Neuronal stem cell (in vitro differentiated cells): ENCODE measurements around the gene TRPM2.
A peak's percentile ranks its signal among the peaks of the same experiment; 100 is the strongest.
"Not testable (repeated sequence)": the region's sequence is repeated elsewhere in the genome, so short reads cannot be mapped to it uniquely, and the experiment has no call there.

Experiments used
- DNase-seq: peaks from one replicate; pipeline ENCODE4 v3.0.0-alpha.2; 2013; ENCODE audit warnings: low spot score
- H2AFZ ChIP-seq: one replicate; pipeline ENCODE4 v1.6.1; 2013; ENCODE audit warnings: mild to moderate bottlenecking, low read length, inconsistent platforms
- H2AK5ac ChIP-seq: 2 replicates; pipeline ENCODE4 v1.6.1; 2013; ENCODE audit warnings: low read depth, mild to moderate bottlenecking, inconsistent platforms, low read length, moderate library complexity, mixed read lengths
- H2BK120ac ChIP-seq: 2 replicates; pipeline ENCODE4 v1.6.1; 2013; ENCODE audit warnings: low read depth, mild to moderate bottlenecking, inconsistent platforms, low read length, moderate library complexity, mixed read lengths
- H2BK12ac ChIP-seq: one replicate; pipeline ENCODE4 v1.6.1; 2013; ENCODE audit warnings: low read length, inconsistent platforms
- H2BK15ac ChIP-seq: 2 replicates; pipeline ENCODE4 v1.6.1; 2013; ENCODE audit warnings: mild to moderate bottlenecking, low read length, inconsistent platforms, mixed read lengths
- H2BK5ac ChIP-seq: one replicate; pipeline ENCODE4 v1.6.1; 2013; ENCODE audit warnings: inconsistent platforms, mild to moderate bottlenecking, low read length, moderate library complexity
- H3K14ac ChIP-seq: one replicate; pipeline ENCODE4 v1.6.1; 2013; ENCODE audit warnings: low read length, inconsistent platforms
- H3K18ac ChIP-seq: 2 replicates; pipeline ENCODE4 v1.6.1; 2013; ENCODE audit warnings: low read length, inconsistent platforms
- H3K23ac ChIP-seq: 2 replicates; pipeline ENCODE4 v1.6.1; 2013; ENCODE audit warnings: low read depth, mild to moderate bottlenecking, mixed read lengths, low read length, inconsistent platforms; ENCODE audit not compliant: poor library complexity
- H3K27ac ChIP-seq: replicated peaks from 3 replicates; pipeline ENCODE4 v1.5.1; 2013; ENCODE audit warnings: low read length, inconsistent platforms
- H3K27me3 ChIP-seq, 3 experiments: 2 replicates each; pipeline ENCODE4 v1.6.1; 2013; ENCODE audit warnings: low read length in 3 of 3, mild to moderate bottlenecking in 2 of 3, inconsistent platforms in 1 of 3, low read depth in 1 of 3, mixed read lengths in 1 of 3, moderate library complexity in 1 of 3; ENCODE audit not compliant: control insufficient read depth in 3 of 3, insufficient read depth in 3 of 3
- H3K36me3 ChIP-seq, 2 donors: replicated peaks in 1 of 2; 2 replicates each; pipeline ENCODE4 v1.6.1; 2013; ENCODE audit warnings: low read length in 2 of 2; ENCODE audit not compliant: control insufficient read depth in 2 of 2, insufficient read depth in 2 of 2
- H3K4ac ChIP-seq: 2 replicates; pipeline ENCODE4 v1.6.1; 2013; ENCODE audit warnings: inconsistent platforms, mild to moderate bottlenecking, low read length, moderate library complexity
- H3K4me1 ChIP-seq, 2 donors: 1 replicate in 1 of 2; 2 replicates in 1 of 2; pipeline ENCODE4 v1.6.1; 2013; ENCODE audit warnings: low read length in 2 of 2, low read depth in 1 of 2; ENCODE audit not compliant: control insufficient read depth in 2 of 2, insufficient read depth in 1 of 2
- H3K4me2 ChIP-seq: one replicate; pipeline ENCODE4 v1.6.1; 2013; ENCODE audit warnings: mild to moderate bottlenecking, low read length, inconsistent platforms; ENCODE audit not compliant: insufficient read depth, poor library complexity, severe bottlenecking
- H3K4me3 ChIP-seq, 2 donors: 2 replicates each; pipeline ENCODE4 v1.5.1; 2013; ENCODE audit warnings: low read length in 2 of 2, mild to moderate bottlenecking in 2 of 2, inconsistent platforms in 1 of 2, moderate library complexity in 1 of 2
- H3K79me1 ChIP-seq: one replicate; pipeline ENCODE4 v1.6.1; 2013; ENCODE audit warnings: low read depth, mild to moderate bottlenecking, inconsistent platforms, low read length, moderate library complexity
- H3K9ac ChIP-seq: one replicate; pipeline ENCODE4 v1.6.1; 2013; ENCODE audit warnings: mild to moderate bottlenecking, low read depth, low read length, inconsistent platforms; ENCODE audit not compliant: poor library complexity
- H3K9me3 ChIP-seq, 2 donors: replicated peaks in 1 of 2; 2 replicates each; pipeline versions ENCODE3 to v1.6.1; 2013; ENCODE audit warnings: low read length in 2 of 2, mild to moderate bottlenecking in 2 of 2, inconsistent platforms in 1 of 2, low read depth in 1 of 2, mixed read lengths in 1 of 2, moderate library complexity in 1 of 2; ENCODE audit not compliant: control insufficient read depth in 2 of 2, insufficient read depth in 1 of 2
- H4K8ac ChIP-seq: one replicate; pipeline ENCODE4 v1.6.1; 2013; ENCODE audit warnings: low read depth, mild to moderate bottlenecking, inconsistent platforms, low read length, moderate library complexity
- H4K91ac ChIP-seq: one replicate; pipeline ENCODE4 v1.6.1; 2013; ENCODE audit warnings: low read length, low read depth, mild to moderate bottlenecking, inconsistent platforms; ENCODE audit not compliant: poor library complexity
- WGBS, 2 donors: extraction: QIAGEN DNeasy Blood & Tissue Kit; methylation state at CpG; one replicate each; pipeline ENCODE4 v1.1.7; 2013; ENCODE audit warnings: missing lambda C conversion rate in 2 of 2, mixed read lengths in 1 of 2; ENCODE audit not compliant: insufficient read length in 2 of 2, insufficient replicate concordance in 1 of 2; ENCODE audit errors: extremely low coverage in 2 of 2; 5-methylcytosine and 5-hydroxymethylcytosine counted together

Gene TRPM2

DNA sequence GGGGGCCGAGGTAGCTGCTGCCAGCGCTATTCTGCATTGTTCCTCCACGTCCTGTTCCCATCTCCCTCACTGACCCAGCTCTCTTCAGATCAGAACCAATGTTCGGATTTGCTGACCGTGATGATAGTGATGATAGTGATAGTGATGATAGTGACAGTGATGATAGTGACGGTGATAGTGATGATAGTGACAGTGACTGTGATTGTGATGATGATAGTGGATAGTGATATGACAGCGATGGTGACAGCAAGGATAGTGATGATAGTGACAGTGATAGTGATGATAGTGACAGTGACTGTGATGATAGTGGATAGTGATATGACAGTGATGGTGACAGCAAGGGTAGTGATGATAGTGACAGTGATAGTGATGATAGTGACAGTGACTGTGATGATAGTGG is 51.1 kb downstream of the TRPM2 start:
- not testable (repeated sequence) for H3K79me1 ChIP-seq, H2BK5ac ChIP-seq, H4K91ac ChIP-seq, H3K27me3 ChIP-seq, H3K4ac ChIP-seq, H3K4me3 ChIP-seq, H3K18ac ChIP-seq, H3K27ac ChIP-seq, H4K8ac ChIP-seq, H2BK15ac ChIP-seq, H2BK120ac ChIP-seq, H2BK12ac ChIP-seq, DNase-seq, H2AFZ ChIP-seq, H3K9ac ChIP-seq, H3K4me2 ChIP-seq, H3K4me1 ChIP-seq, H2AK5ac ChIP-seq, H3K14ac ChIP-seq, H3K36me3 ChIP-seq
- Histone ChIP-seq H3K23ac (peak overlapping the region; percentile 1), H3K9me3 (peaks cover 0 to 14% of the 10 kb centered on the region in 2 donors)
- WGBS, 2 donors = no CpG with 5 or more reads among the region's 7 CpGs

GRCh38 chr21:44405091-44405947 is 51.9 kb downstream of the TRPM2 start:
- Histone ChIP-seq H2BK12ac (no peak overlapping the region), H3K4me2 (no peak overlapping the region), H3K79me1 (peaks cover 2% of the 10 kb centered on the region), H2AFZ (no peak overlapping the region), H2AK5ac (no peak overlapping the region), H3K9me3 (peaks cover 0 to 14% of the 10 kb centered on the region in 2 donors), H3K18ac (no peak overlapping the region), H3K4me3 (no peak overlapping the region), H4K8ac (no peak overlapping the region), H3K27me3 (peaks cover 0 to 5% (median 3%) of the 10 kb centered on the region in 3 experiments), H2BK15ac (no peak overlapping the region), H2BK120ac (no peak overlapping the region), H3K4me1 (peaks cover 0 to 2% of the 10 kb centered on the region in 2 donors), H3K23ac (no peak overlapping the region), H3K36me3 (peaks cover 0 to 3% of the 10 kb centered on the region in 2 donors), H4K91ac (no peak overlapping the region), H3K14ac (no peak overlapping the region), H3K4ac (no peak overlapping the region), H2BK5ac (no peak overlapping the region), H3K27ac (no peak overlapping the region), H3K9ac (no peak overlapping the region)
- WGBS, 2 donors = no CpG with 5 or more reads among the region's 34 CpGs
- DNase-seq = no peak

DNA sequence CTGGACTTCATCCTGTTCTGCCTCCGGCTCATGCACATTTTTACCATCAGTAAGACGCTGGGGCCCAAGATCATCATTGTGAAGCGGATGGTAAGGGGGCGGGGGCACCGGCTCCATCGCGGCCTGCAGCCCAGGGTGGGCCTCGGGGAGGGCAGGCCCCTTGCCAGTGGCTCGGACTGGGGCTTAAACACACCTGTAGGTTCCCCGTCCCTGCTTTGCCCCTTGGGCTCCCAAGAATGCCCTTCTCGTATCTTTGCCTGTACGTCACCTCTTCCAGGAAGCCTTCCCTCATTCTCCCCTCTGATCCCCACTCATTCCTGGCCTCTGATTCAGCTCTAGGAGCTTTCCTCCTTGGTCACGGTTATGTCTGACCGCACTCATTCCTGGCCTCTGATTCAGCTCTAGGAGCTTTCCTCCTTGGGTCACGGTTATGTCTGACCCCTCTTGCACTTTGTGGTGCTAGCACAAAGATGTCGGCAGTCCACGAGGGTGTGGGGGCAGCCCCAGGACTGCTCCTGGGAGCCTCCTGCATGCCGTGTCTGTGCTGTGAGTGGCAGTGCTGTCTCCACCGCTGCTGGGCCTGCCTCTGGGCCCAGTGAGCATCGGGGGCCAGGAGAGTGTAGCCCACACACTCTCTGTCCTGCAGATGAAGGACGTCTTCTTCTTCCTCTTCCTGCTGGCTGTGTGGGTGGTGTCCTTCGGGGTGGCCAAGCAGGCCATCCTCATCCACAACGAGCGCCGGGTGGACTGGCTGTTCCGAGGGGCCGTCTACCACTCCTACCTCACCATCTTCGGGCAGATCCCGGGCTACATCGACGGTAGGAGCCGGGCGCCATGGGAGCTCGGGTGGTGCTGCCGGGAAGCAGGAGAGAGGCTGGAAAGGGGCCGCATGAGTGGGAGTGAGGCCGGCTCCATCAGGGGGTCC is 52.8 kb downstream of the TRPM2 start:
- Histone ChIP-seq H2AFZ (no peak overlapping the region), H3K14ac (peak overlapping the region; percentile 21), H4K91ac (no peak overlapping the region), H2BK120ac (no peak overlapping the region), H2BK5ac (no peak overlapping the region), H3K18ac (no peak overlapping the region), H3K4me3 (no peak overlapping the region), H3K36me3 (peaks cover 0 to 3% of the 10 kb centered on the region in 2 donors), H3K27me3 (peaks cover 0 to 3% (median 0%) of the 10 kb centered on the region in 3 experiments), H2BK12ac (no peak overlapping the region), H3K9me3 (peaks cover 0 to 14% of the 10 kb centered on the region in 2 donors), H3K79me1 (peaks cover 2% of the 10 kb centered on the region), H3K4me2 (no peak overlapping the region), H3K9ac (no peak overlapping the region), H2BK15ac (no peak overlapping the region), H3K4me1 (peaks cover 0 to 2% of the 10 kb centered on the region in 2 donors), H3K4ac (no peak overlapping the region), H4K8ac (no peak overlapping the region), H2AK5ac (no peak overlapping the region), H3K23ac (no peak overlapping the region), H3K27ac (no peak overlapping the region)
- no peak for DNase-seq
- no CpG with 5 or more reads among the region's 37 CpGs for whole genome bisulfite sequencing, 2 donors

- H2BK15ac ChIP-seq = no peak overlapping the region
- no peak overlapping the region for H3K27ac ChIP-seq
- H2AK5ac ChIP-seq = no peak overlapping the region
- WGBS, 2 donors = no CpG with 5 or more reads among the region's 8 CpGs
- peaks cover 0 to 2% of the 10 kb centered on the region in 2 donors for H3K4me1 ChIP-seq
- no peak overlapping the region for H3K9ac ChIP-seq
- no peak overlapping the region for H4K8ac ChIP-seq
- H2AFZ ChIP-seq = no peak overlapping the region
- peaks cover 2% of the 10 kb centered on the region for H3K79me1 ChIP-seq
- H3K27me3 ChIP-seq = peaks cover 0 to 3% (median 0%) of the 10 kb centered on the region in 3 experiments
- H3K23ac ChIP-seq = no peak overlapping the region
- H2BK5ac ChIP-seq = no peak overlapping the region
- H3K14ac ChIP-seq = no peak overlapping the region
- H3K36me3 ChIP-seq = peaks cover 0 to 3% of the 10 kb centered on the region in 2 donors
- no peak overlapping the region for H3K4me3 ChIP-seq
- H3K4ac ChIP-seq = no peak overlapping the region
- no peak overlapping the region for H4K91ac ChIP-seq
- no peak overlapping the region for H3K18ac ChIP-seq
- no peak for DNase-seq
- H2BK120ac ChIP-seq = no peak overlapping the region
- H2BK12ac ChIP-seq = no peak overlapping the region
- peaks cover 0 to 14% of the 10 kb centered on the region in 2 donors for H3K9me3 ChIP-seq
- no peak overlapping the region for H3K4me2 ChIP-seq
These were observed 53.5 kb downstream of the TRPM2 start for GRCh38 chr21:44406953-44407352.
